22Rv1 (cell line): ENCODE results near the gene PTX4.

Experiments used
- H3K27ac ChIP-seq: fragments of 450-650 bp; 2 replicates; pipeline ENCODE4 v1.5.1; 2017
- CTCF ChIP-seq: fragments of 450-650 bp; IDR thresholded peaks from 2 replicates; pipeline ENCODE4 v1.5.1; 2017; ENCODE audit warnings: mild to moderate bottlenecking
- ZFX ChIP-seq: fragments of 450-650 bp; IDR thresholded peaks from 2 replicates; pipeline ENCODE4 v1.6.1; 2017; ENCODE audit warnings: antibody characterized with exemption, borderline replicate concordance

The PTX4 gene

GRCh38 chr16:1497014-1497598 lies 8.4 kb upstream of the PTX4 start:
- H3K27ac ChIP-seq = no peak overlapping the region
- TF ChIP-seq CTCF = no peak
- no peak for TF ChIP-seq ZFX

DNA sequence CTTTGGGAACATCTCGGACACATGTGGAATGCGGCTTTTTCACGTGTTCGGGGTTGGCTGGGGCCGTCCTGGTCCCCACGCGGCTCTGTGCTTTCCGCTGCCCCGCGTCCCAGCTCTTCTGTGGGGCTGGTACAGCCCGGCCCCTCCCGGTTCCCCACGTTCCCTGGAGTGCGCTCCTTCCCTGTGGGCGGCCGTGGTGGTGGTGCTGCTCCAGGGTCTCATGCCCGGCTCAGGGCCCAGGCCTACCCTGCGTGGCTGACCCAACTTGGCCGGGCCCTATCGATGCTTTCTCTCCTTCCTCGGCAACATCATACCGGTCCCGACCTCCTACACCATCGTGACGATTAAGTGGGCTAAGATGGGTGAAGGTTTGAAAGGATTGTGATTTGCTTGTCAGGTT lies 7.7 kb upstream of the PTX4 start:
- no peak for TF ChIP-seq CTCF
- no peak for TF ChIP-seq ZFX
- H3K27ac ChIP-seq = no peak overlapping the region

GRCh38 chr16:1495889-1496262 lies 7.1 kb upstream of the PTX4 start:
- no peak overlapping the region for H3K27ac ChIP-seq
- TF ChIP-seq CTCF (no peak), ZFX (no peak)

- H3K27ac ChIP-seq = no peak overlapping the region
- no peak for TF ChIP-seq CTCF
- TF ChIP-seq ZFX = no peak
Observed at GRCh38 chr16:1495211-1495888, 6.6 kb upstream of the PTX4 start.

DNA sequence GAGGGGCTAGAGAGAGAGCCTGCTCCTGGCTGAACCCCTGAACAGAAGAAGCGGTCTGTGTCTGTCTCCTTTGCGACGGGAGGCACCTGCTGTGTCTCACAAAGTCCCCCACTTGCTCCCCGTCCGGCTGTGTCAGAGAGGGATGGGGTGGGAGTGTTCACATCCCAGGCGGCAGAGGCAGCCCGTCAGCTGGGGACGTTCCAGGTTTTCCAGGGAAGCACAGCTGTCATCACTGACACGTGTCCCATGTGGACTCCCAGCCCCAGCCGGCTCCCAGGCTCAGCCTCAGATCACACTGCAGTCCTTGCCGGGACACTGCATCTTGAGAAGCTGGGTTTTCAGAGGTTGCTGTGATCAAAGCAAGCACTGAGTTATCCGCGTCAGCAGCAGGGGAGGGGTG lies 6.0 kb upstream of the PTX4 start:
- TF ChIP-seq CTCF = no peak; the same call in 1 of the 2 replicates
- no peak for TF ChIP-seq ZFX
- H3K27ac ChIP-seq = no peak overlapping the region

DNA sequence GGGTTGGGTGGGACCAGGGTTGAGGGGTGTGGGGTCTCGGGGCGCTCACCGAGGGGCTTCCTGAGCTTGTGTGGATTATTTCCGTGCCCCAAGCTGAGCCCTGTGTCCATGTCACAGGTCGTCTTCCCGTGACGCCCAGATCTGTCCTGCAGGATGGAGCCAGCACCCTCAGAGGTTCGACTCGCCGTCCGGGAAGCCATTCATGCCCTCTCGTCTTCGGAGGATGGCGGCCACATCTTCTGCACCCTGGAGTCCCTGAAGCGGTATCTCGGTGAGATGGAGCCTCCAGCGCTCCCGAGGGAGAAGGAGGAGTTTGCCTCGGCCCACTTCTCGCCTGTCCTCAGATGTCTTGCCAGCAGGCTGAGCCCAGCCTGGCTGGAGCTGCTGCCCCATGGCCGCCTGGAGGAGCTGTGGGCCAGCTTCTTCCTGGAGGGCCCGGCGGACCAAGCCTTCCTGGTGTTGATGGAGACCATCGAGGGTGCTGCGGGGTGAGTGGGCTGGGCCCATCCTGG lies 5.4 kb upstream of the PTX4 start:
- TF ChIP-seq ZFX = no peak
- TF ChIP-seq CTCF = peak; percentile 29; the same call in 1 of the 2 replicates
- H3K27ac ChIP-seq = peak overlapping the region; percentile 84

DNA sequence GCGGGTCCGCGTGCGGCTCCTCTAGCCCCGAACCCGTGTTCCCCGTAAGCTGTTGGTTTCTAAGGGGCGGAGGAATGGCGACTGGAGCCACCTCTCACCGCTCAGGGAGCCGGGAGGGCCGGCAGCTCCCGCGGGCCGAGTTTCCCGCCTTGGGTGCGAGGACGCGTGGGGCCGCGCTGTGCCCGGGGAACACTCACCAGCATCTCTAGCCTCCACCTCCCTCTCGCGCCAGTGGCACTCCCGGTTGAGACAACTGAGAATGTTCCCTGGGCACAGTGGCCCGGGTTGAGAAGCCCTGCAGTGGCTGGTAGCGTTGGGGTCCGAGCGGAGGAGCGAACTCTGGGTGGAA lies 5.0 kb upstream of the PTX4 start:
- TF ChIP-seq ZFX (no peak), CTCF (no peak)
- H3K27ac ChIP-seq = peak overlapping the region; percentile 84
